Neutrophil (primary cell): ENCODE data around the gene RAB37.

Source experiments
- H3K27ac ChIP-seq: fragments of 200-600 bp; sonication (generic); 2 replicates; pipeline ENCODE4 v1.5.1; 2016; ENCODE audit warnings: mild to moderate bottlenecking, moderate library complexity
- H3K27me3 ChIP-seq: fragments of 200-600 bp; sonication (generic); 2 replicates; pipeline ENCODE4 v1.6.0; 2016; ENCODE audit warnings: mild to moderate bottlenecking
- H3K36me3 ChIP-seq: fragments of 200-600 bp; sonication (generic); 2 replicates; pipeline ENCODE4 v1.5.1; 2017
- H3K4me1 ChIP-seq, 2 experiments: fragments of 200-600 bp in 1 of 2; sonication (generic) in 1 of 2; 1 replicate in 1 of 2; 2 replicates in 1 of 2; pipeline versions ENCODE4 v1.5.1 to v1.6.1; 2013 to 2016; ENCODE audit warnings: low read depth in 1 of 2, low read length in 1 of 2, mild to moderate bottlenecking in 1 of 2, moderate library complexity in 1 of 2; ENCODE audit not compliant: control insufficient read depth in 1 of 2, insufficient read depth in 1 of 2
- H3K4me3 ChIP-seq, 2 experiments: fragments of 200-600 bp in 1 of 2; sonication (generic) in 1 of 2; 1 replicate in 1 of 2; 2 replicates in 1 of 2; pipeline ENCODE4 v1.5.1; 2013 to 2016; ENCODE audit warnings: low read depth in 1 of 2, low read length in 1 of 2, mild to moderate bottlenecking in 1 of 2, moderate library complexity in 1 of 2
- H3K9me3 ChIP-seq: fragments of 200-600 bp; sonication (generic); 2 replicates; pipeline ENCODE4 v1.5.1; 2016
- TF ChIP-seq, protein P1 (sequence below): fragments of 200-600 bp; sonication (generic); IDR thresholded peaks from 2 replicates; pipeline ENCODE4 v1.5.1; 2016; ENCODE audit warnings: antibody characterized with exemption

The RAB37 gene

DNA sequence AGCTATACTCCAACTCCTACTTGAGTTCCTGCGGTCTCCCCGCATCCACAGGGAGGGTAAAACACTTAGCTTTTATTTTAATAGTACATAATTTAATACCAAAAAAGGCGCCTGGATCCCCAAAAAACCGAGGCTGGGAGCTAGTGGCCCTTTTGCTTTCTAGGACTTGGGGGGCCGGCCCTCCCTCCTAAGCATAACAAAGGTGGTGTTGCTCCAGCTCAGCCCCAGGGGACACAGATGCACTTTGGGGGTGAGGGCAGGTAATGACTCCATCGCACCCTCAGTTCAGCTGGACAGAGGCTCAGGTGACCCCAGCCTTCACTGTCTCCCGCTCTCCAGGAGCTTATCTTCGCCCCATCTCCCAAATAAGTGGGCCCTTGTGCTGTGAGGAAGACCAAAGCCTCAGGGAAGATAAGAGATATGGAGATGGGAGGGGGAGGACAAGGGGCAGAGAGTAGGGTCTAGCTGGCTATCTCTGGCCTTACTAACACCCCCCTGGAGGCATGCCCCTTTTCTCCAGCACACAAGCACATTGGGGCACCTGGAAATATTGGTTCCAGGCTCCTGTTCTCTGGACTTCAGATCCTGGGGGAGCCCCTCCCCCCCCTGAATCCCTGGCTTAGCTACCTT, 8.6 kb downstream of the RAB37 start:
- H3K9me3 ChIP-seq, result no peaks in the 10 kb centered on the region
- H3K4me1 ChIP-seq, result peaks cover 80 to 85% of the 10 kb centered on the region in 2 experiments
- H3K36me3 ChIP-seq, result peaks cover 38% of the 10 kb centered on the region
- no peaks in the 10 kb centered on the region for H3K27me3 ChIP-seq
- peak overlapping the region; percentile 98 for H3K27ac ChIP-seq
- H3K4me3 ChIP-seq, result peak overlapping the region in 1 of 2 experiments; percentile 89
- TF ChIP-seq, protein P1, sequence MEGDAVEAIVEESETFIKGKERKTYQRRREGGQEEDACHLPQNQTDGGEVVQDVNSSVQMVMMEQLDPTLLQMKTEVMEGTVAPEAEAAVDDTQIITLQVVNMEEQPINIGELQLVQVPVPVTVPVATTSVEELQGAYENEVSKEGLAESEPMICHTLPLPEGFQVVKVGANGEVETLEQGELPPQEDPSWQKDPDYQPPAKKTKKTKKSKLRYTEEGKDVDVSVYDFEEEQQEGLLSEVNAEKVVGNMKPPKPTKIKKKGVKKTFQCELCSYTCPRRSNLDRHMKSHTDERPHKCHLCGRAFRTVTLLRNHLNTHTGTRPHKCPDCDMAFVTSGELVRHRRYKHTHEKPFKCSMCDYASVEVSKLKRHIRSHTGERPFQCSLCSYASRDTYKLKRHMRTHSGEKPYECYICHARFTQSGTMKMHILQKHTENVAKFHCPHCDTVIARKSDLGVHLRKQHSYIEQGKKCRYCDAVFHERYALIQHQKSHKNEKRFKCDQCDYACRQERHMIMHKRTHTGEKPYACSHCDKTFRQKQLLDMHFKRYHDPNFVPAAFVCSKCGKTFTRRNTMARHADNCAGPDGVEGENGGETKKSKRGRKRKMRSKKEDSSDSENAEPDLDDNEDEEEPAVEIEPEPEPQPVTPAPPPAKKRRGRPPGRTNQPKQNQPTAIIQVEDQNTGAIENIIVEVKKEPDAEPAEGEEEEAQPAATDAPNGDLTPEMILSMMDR, result no peak

DNA sequence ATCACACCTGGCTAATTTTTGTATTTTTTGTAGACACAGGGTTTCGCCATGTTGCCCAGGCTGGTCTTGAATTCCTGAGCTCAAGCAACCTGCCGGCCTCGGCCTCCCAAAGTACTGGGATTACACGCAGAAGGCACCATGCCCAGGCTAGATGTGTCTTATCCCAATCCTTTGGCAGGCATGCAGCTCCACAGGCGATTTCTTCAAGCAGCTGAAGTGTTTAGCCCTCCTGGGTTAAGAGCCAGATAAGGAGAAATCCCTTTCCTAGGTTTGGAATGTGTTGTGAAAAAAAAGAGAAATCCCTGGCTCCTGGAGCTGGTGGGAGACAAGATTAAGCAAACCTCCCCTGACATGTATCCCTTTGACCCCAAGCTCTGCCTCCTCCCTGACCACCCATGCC, 9.3 kb downstream of the RAB37 start:
- no peaks in the 10 kb centered on the region for H3K9me3 ChIP-seq
- peak overlapping the region in 1 of 2 experiments; percentile 99 for H3K4me3 ChIP-seq
- peak overlapping the region; percentile 92 for H3K27ac ChIP-seq
- H3K36me3 ChIP-seq, result peaks cover 34% of the 10 kb centered on the region
- TF ChIP-seq, protein P1, result no peak
- H3K4me1 ChIP-seq, result peaks cover 80 to 85% of the 10 kb centered on the region in 2 experiments
- no peaks in the 10 kb centered on the region for H3K27me3 ChIP-seq

DNA sequence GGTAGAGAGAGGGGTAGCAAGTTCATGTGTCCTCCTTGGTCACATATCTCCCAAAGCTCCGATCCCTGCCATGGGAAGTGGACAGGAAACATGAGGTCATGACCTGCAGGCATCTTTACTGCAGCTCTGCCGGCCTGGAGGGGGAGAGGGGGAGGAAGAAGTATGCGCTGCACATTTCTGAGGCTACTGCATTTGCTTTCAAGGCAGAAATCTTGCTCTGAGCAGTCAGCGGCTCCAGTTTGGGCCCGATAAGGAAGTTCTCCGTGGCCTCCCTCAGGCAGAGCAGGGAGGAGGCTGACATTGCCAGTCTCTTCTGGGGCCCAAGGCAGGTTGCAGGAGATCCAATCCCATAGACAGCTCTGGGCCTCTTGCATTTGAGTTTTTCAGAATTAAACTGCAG, 9.9 kb downstream of the RAB37 start:
- H3K9me3 ChIP-seq, result no peaks in the 10 kb centered on the region
- peaks cover 34% of the 10 kb centered on the region for H3K36me3 ChIP-seq
- H3K27me3 ChIP-seq, result no peaks in the 10 kb centered on the region
- H3K4me3 ChIP-seq, result peak overlapping the region; percentile 98 to 99
- H3K27ac ChIP-seq, result peak overlapping the region; percentile 92
- TF ChIP-seq, protein P1, result no peak
- H3K4me1 ChIP-seq, result peaks cover 80 to 85% of the 10 kb centered on the region in 2 experiments

DNA sequence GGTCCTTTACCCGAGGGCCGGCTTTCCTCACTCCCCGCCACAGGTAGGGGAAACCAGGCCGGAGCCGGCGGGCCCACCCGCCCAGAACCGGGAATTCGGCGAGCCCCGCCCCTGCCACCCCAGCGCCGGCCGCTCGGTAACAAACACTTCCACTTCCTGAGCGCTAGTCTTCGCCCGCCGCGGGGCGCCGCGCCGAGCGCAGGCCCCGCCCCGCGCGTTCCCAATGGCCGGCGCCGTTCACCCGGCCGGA, 11.1 kb downstream of the RAB37 start:
- H3K4me1 ChIP-seq, result peaks cover 80 to 85% of the 10 kb centered on the region in 2 experiments
- H3K4me3 ChIP-seq, result peak overlapping the region; percentile 98 to 99
- H3K36me3 ChIP-seq, result peaks cover 30% of the 10 kb centered on the region
- H3K27me3 ChIP-seq, result no peaks in the 10 kb centered on the region
- peak overlapping the region; percentile 92 for H3K27ac ChIP-seq
- TF ChIP-seq, protein P1, result peak; percentile 85
- no peaks in the 10 kb centered on the region for H3K9me3 ChIP-seq

DNA sequence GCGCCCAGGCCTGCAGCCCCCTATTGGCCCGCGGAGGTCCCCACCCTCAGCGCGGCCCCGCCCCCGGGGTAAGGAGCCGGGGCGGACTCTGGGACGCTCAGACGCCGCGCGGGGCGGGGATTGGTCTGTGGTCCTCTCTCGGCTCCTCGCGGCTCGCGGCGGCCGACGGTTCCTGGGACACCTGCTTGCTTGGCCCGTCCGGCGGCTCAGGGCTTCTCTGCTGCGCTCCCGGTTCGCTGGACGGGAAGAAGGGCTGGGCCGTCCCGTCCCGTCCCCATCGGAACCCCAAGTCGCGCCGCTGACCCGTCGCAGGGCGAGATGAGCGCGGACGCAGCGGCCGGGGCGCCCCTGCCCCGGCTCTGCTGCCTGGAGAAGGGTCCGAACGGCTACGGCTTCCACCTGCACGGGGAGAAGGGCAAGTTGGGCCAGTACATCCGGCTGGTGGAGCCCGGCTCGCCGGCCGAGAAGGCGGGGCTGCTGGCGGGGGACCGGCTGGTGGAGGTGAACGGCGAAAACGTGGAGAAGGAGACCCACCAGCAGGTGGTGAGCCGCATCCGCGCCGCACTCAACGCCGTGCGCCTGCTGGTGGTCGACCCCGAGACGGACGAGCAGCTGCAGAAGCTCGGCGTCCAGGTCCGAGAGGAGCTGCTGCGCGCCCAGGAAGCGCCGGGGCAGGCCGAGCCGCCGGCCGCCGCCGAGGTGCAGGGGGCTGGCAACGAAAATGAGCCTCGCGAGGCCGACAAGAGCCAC, 11.6 kb downstream of the RAB37 start, which contains the start of gene NHERF1:
Gene NHERF1, plus strand, starts transcription at position 100 of the 750 bp plus-strand sequence. Its CDS starts 219 bp downstream, at position 319.
- no peaks in the 10 kb centered on the region for H3K9me3 ChIP-seq
- peak within 1 kb of the TSS; percentile 98 to 99 for H3K4me3 ChIP-seq
- no peaks in the 10 kb centered on the region for H3K27me3 ChIP-seq
- peak within 1 kb of the TSS; percentile 92 for H3K27ac ChIP-seq
- TF ChIP-seq, protein P1, result no peak
- peaks cover 28% of the 10 kb centered on the region for H3K36me3 ChIP-seq
- H3K4me1 ChIP-seq, result peaks cover 80 to 85% of the 10 kb centered on the region in 2 experiments
